Measurements from ENCODE around the gene FANCI. TPM values are rescaled to one million over a fixed set of nuclear protein-coding genes. Genes with fewer than 3 reads are reported as not detected.

Gene FANCI
- total and polyA plus RNA-seq, 2 of the 4 experiments (the other 2 are of a cell fraction) = 13.2 to 34.2 TPM

DNA sequence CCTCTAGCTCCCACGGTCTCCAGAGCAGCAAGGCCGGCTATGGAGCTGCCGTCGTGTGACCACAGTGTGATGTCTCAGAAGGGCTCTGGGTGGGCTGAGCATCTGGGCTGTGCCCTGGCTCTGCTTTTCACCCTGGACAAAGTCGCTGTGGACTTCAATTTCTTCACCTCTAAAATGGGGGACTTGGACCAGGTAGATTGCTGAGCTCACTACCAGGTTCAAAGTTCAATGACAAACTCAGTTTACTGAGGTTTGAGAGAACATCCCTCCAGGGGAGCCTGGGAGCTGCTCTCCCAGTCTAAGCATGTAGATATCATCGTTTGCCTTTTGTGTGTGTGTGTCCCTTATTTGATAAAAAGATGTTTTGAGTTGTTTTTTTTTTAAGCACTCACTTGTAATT, 47.5 kb upstream of the FANCI start:
- H2BK120ac ChIP-seq (ENCODE audit: low read depth, low read length) = no peak overlapping the region
- H3K4me2 ChIP-seq (ENCODE audit: low read depth, low read length) = no peak overlapping the region
- H2AK5ac ChIP-seq (ENCODE audit: low read depth, low read length) = no peak overlapping the region
- H3K27ac ChIP-seq (ENCODE audit: insufficient read depth, low read length) = no peak overlapping the region
- H3K14ac ChIP-seq (replicated peaks; ENCODE audit: low read depth, low read length) = no peak overlapping the region
- ChIA-PET CTCF (interaction anchor here (2.8 kb wide), 1 partner anchor 11 kb away, joined by 13 read pairs; no protein-coding TSS in a partner anchor), POLR2A (ENCODE audit: unreplicated experiment) (no interaction called here)
- no CpG with 5 or more reads among the region's 6 CpGs for WGBS, 2 experiments (ENCODE audit: extremely low coverage in 2 of 2, insufficient read length in 1 of 2)
- intact Hi-C loops (cut with micrococcal nuclease) (no loop called here), dilution Hi-C loops (cut with HindIII; ENCODE audit: low sequenced_read_pairs, unreplicated experiment) (no loop called here), in situ Hi-C loops (cut with MboI; ENCODE audit: low sequenced_read_pairs) (no loop called here)
- no peak for ATAC-seq (ENCODE audit: low read depth)
- no peak overlapping the region for H2BK15ac ChIP-seq (ENCODE audit: low read depth, low read length)
- H3K9ac ChIP-seq (ENCODE audit: low read depth, low read length) = no peak overlapping the region
- H3K4me1 ChIP-seq (ENCODE audit: control insufficient read depth, insufficient read depth, low read length) = peaks cover 9% of the 10 kb centered on the region
- no peak overlapping the region for H4K91ac ChIP-seq (ENCODE audit: insufficient read depth, low read depth, low read length)
- DNase-seq = no peak
- H3K4me3 ChIP-seq (ENCODE audit: insufficient read depth, low read depth, low read length) = no peak overlapping the region
- no peaks in the 10 kb centered on the region for H3K79me1 ChIP-seq (ENCODE audit: low read depth in 1 of 2, low read length in 2 of 2)
- no peak overlapping the region for H4K8ac ChIP-seq (ENCODE audit: low read depth in 2 of 2, low read length in 2 of 2)
- no peaks in the 10 kb centered on the region for H3K27me3 ChIP-seq (ENCODE audit: control insufficient read depth, insufficient read depth, low read length)
- H3K56ac ChIP-seq (ENCODE audit: extremely low read depth, insufficient read depth, low read length) = no peak overlapping the region
- no peak overlapping the region for H2BK20ac ChIP-seq (ENCODE audit: low read depth, low read length)
- no peak overlapping the region for H4K5ac ChIP-seq (ENCODE audit: low read depth, low read length)
- BruUV-seq (replicated peaks) = no TSS peak
- peaks cover 30% of the 10 kb centered on the region for H3K36me3 ChIP-seq (ENCODE audit: control insufficient read depth, insufficient read depth, low read length)
- no peak overlapping the region for H3K23ac ChIP-seq (ENCODE audit: low read depth, low read length)
- H3K4ac ChIP-seq (ENCODE audit: low read depth, low read length) = no peak overlapping the region
- no peak overlapping the region for H2AFZ ChIP-seq (replicated peaks; ENCODE audit: low read length, poor library complexity)
- TF ChIP-seq CEBPB (IDR thresholded peaks at IDR 0.05; ENCODE audit: low read depth, low read length) = no peak
- no peak for TF ChIP-seq MAZ (IDR thresholded peaks at IDR 0.05; ENCODE audit: borderline replicate concordance, low read depth, low read length)
- TF ChIP-seq BHLHE40 (IDR thresholded peaks at IDR 0.05; ENCODE audit: low read depth, low read length) = no peak
- no peak for TF ChIP-seq RAD21 (IDR thresholded peaks at IDR 0.05; ENCODE audit: low read length)
- TF ChIP-seq CHD1 (IDR thresholded peaks at IDR 0.05; ENCODE audit: low read depth, low read length) = no peak
- TF ChIP-seq, protein P1, sequence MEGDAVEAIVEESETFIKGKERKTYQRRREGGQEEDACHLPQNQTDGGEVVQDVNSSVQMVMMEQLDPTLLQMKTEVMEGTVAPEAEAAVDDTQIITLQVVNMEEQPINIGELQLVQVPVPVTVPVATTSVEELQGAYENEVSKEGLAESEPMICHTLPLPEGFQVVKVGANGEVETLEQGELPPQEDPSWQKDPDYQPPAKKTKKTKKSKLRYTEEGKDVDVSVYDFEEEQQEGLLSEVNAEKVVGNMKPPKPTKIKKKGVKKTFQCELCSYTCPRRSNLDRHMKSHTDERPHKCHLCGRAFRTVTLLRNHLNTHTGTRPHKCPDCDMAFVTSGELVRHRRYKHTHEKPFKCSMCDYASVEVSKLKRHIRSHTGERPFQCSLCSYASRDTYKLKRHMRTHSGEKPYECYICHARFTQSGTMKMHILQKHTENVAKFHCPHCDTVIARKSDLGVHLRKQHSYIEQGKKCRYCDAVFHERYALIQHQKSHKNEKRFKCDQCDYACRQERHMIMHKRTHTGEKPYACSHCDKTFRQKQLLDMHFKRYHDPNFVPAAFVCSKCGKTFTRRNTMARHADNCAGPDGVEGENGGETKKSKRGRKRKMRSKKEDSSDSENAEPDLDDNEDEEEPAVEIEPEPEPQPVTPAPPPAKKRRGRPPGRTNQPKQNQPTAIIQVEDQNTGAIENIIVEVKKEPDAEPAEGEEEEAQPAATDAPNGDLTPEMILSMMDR (conservative IDR thresholded peaks at IDR 0.05; ENCODE audit: low read depth, low read length) = no peak
- no peak for TF ChIP-seq RFX5 (IDR thresholded peaks at IDR 0.05; ENCODE audit: low read depth, low read length)
- TF ChIP-seq MXI1 (IDR thresholded peaks at IDR 0.05; ENCODE audit: borderline replicate concordance, low read depth, low read length) = no peak
- no peak for TF ChIP-seq POLR2A (IDR thresholded peaks at IDR 0.05; ENCODE audit: low read depth, low read length)
- TF ChIP-seq MAFK (IDR thresholded peaks at IDR 0.05; ENCODE audit: low read depth, low read length) = no peak
- TF ChIP-seq NFE2L2 (IDR thresholded peaks at IDR 0.05; ENCODE audit: low read depth, low read length) = no peak
- no peaks in the 10 kb centered on the region for H3K9me3 ChIP-seq (ENCODE audit: control insufficient read depth, insufficient read depth, low read length)
- H2AK9ac ChIP-seq (replicated peaks; ENCODE audit: low read depth, low read length, poor library complexity) = no peak overlapping the region
- 0 out of 2 replicates have a peak, but pooled peaks cover 3% of the 10 kb centered on the region for H3K9me1 ChIP-seq (ENCODE audit: insufficient read depth, low read length)
- H3K18ac ChIP-seq (ENCODE audit: low read depth, low read length) = no peak overlapping the region
- H2BK5ac ChIP-seq (ENCODE audit: low read depth, low read length, poor library complexity, severe bottlenecking) = no peak overlapping the region
- no peaks in the 10 kb centered on the region for H4K20me1 ChIP-seq (ENCODE audit: insufficient read depth, low read length)
